SK-N-SH treated with all-trans-retinoic acid at 6 μM for 48 hours (cell line): ENCODE results near the gene FAM13B.
A peak's percentile ranks its signal among the peaks of the same experiment; 100 is the strongest.
"Not testable (repeated sequence)": the region's sequence is repeated elsewhere in the genome, so short reads cannot be mapped to it uniquely, and the experiment has no call there.

ENCODE experiments used
- ATAC-seq: fragments of 200-7000 bp; cut with Tn5 transposase; 3 replicates; pipeline ENCODE4 v1.9.1; 2020; ENCODE audit warnings: mild to moderate bottlenecking, moderate library complexity
- BACH2 ChIP-seq: fragments of 250-450 bp; sonication (Bioruptor Pico); IDR thresholded peaks from 2 replicates; pipeline ENCODE4 v1.9.0; 2021; ENCODE audit warnings: mild to moderate bottlenecking, borderline replicate concordance
- CREB5 ChIP-seq: fragments of 250-450 bp; sonication (Bioruptor Pico); IDR thresholded peaks from 2 replicates; pipeline ENCODE4 v1.5.1; 2020; ENCODE audit warnings: low read depth, mild to moderate bottlenecking, moderate library complexity
- CSDC2 ChIP-seq: fragments of 250-450 bp; sonication (Bioruptor Pico); IDR thresholded peaks from 2 replicates; pipeline ENCODE4 v1.5.0; 2020; ENCODE audit warnings: mild to moderate bottlenecking, moderate library complexity
- CSRNP3 ChIP-seq: fragments of 250-450 bp; sonication (Bioruptor Pico); IDR thresholded peaks from 2 replicates; pipeline ENCODE4 v1.5.1; 2021; ENCODE audit warnings: mild to moderate bottlenecking, moderate library complexity
- ESRRG ChIP-seq: fragments of 250-450 bp; sonication (Bioruptor Pico); IDR thresholded peaks from 2 replicates; pipeline ENCODE4 v1.6.1; 2021; ENCODE audit warnings: mild to moderate bottlenecking
- ISL1 ChIP-seq: fragments of 250-450 bp; sonication (Bioruptor Pico); IDR thresholded peaks from 2 replicates; pipeline ENCODE4 v2.1.2; 2022; ENCODE audit warnings: mild to moderate bottlenecking, moderate library complexity
- PPARA ChIP-seq: fragments of 250-450 bp; sonication (Bioruptor Pico); IDR thresholded peaks from 2 replicates; pipeline ENCODE4 v1.5.0; 2020; ENCODE audit warnings: mild to moderate bottlenecking, borderline replicate concordance
- SNAI2 ChIP-seq: fragments of 250-450 bp; sonication (Bioruptor Pico); IDR thresholded peaks from 2 replicates; pipeline ENCODE4 v1.5.0; 2020; ENCODE audit warnings: mild to moderate bottlenecking, moderate library complexity
- TOX ChIP-seq: fragments of 250-450 bp; sonication (Bioruptor Pico); IDR thresholded peaks from 2 replicates; pipeline ENCODE4 v1.8.0; 2021; ENCODE audit warnings: mild to moderate bottlenecking, moderate library complexity, borderline replicate concordance
- TSHZ2 ChIP-seq: fragments of 250-450 bp; sonication (Bioruptor Pico); IDR thresholded peaks from 2 replicates; pipeline ENCODE4 v1.5.0; 2020; ENCODE audit warnings: mild to moderate bottlenecking, moderate library complexity
- ZC3H10 ChIP-seq: fragments of 250-450 bp; sonication (Bioruptor Pico); IDR thresholded peaks from 2 replicates; pipeline ENCODE4 v1.5.1; 2021; ENCODE audit warnings: mild to moderate bottlenecking, moderate library complexity
- ZFP30 ChIP-seq: fragments of 450-650 bp; formaldehyde crosslinking; IDR thresholded peaks from 2 replicates; pipeline ENCODE4 v1.5.0; 2022; ENCODE audit warnings: mild to moderate bottlenecking, moderate library complexity
- ZNF565 ChIP-seq: fragments of 450-650 bp; formaldehyde crosslinking; conservative IDR thresholded peaks from 2 replicates; pipeline ENCODE4 v1.5.0; 2020; ENCODE audit warnings: low read depth, mild to moderate bottlenecking, moderate library complexity
- ZNF70 ChIP-seq: fragments of 450-650 bp; formaldehyde crosslinking; IDR thresholded peaks from 2 replicates; pipeline ENCODE4 v1.5.0; 2020; ENCODE audit warnings: mild to moderate bottlenecking, moderate library complexity
- TF ChIP-seq, protein P1 (sequence below): fragments of 250-450 bp; sonication (Bioruptor Pico); IDR thresholded peaks from 2 replicates; pipeline ENCODE4 v1.8.0; 2021; ENCODE audit warnings: low read depth, mild to moderate bottlenecking, moderate library complexity, borderline replicate concordance
- TF ChIP-seq, protein P2 (sequence below): fragments of 250-450 bp; sonication (Bioruptor Pico); IDR thresholded peaks from 2 replicates; pipeline ENCODE4 v1.8.0; 2020; ENCODE audit warnings: mild to moderate bottlenecking, moderate library complexity, borderline replicate concordance

Gene FAM13B

DNA sequence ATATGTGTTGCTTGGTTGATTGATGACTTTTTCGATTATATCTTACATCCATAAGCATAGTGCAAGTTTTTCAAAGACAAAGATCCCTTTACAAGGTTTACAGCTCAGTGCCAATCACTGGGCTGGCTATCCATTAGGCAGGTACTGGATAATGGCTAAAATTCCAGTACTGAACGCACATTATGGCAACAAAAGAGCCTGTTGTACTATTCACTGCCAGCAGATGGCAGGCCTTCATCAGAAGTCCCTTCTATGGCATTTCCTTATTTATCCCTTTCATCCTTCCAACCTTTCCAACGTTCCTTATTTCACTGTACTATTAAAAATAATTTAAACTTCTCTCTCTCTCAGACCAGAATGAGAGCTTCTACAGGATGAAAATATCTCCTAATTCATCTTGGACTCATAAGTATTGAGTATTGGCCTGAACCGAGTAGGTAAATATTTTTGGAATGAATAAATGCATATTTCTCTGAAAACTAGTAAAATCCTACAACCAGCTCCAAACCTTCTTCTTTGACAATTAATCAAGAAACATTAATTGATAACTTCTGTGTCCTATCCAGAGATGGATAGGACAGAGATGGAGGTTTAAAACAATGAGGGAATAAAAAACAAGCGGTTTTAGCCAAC lies 44.3 kb upstream of the FAM13B start:
- ATAC-seq: peak; percentile 93
- TF ChIP-seq ZNF70 (CRISPR knock-in tag) (no peak), ZFP30 (no peak), PPARA (CRISPR knock-in tag) (no peak), TSHZ2 (CRISPR knock-in tag) (no peak), CSDC2 (CRISPR knock-in tag) (no peak), TOX (CRISPR knock-in tag) (no peak), BACH2 (CRISPR knock-in tag) (no peak), SNAI2 (CRISPR knock-in tag) (no peak), ZC3H10 (CRISPR knock-in tag) (no peak), CSRNP3 (CRISPR knock-in tag) (no peak), ESRRG (CRISPR knock-in tag) (no peak)
- TF ChIP-seq, protein P1, sequence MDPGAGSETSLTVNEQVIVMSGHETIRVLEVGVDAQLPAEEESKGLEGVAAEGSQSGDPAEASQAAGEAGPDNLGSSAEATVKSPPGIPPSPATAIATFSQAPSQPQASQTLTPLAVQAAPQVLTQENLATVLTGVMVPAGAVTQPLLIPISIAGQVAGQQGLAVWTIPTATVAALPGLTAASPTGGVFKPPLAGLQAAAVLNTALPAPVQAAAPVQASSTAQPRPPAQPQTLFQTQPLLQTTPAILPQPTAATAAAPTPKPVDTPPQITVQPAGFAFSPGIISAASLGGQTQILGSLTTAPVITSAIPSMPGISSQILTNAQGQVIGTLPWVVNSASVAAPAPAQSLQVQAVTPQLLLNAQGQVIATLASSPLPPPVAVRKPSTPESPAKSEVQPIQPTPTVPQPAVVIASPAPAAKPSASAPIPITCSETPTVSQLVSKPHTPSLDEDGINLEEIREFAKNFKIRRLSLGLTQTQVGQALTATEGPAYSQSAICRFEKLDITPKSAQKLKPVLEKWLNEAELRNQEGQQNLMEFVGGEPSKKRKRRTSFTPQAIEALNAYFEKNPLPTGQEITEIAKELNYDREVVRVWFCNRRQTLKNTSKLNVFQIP (CRISPR knock-in tag): no peak
- TF ChIP-seq, protein P2, sequence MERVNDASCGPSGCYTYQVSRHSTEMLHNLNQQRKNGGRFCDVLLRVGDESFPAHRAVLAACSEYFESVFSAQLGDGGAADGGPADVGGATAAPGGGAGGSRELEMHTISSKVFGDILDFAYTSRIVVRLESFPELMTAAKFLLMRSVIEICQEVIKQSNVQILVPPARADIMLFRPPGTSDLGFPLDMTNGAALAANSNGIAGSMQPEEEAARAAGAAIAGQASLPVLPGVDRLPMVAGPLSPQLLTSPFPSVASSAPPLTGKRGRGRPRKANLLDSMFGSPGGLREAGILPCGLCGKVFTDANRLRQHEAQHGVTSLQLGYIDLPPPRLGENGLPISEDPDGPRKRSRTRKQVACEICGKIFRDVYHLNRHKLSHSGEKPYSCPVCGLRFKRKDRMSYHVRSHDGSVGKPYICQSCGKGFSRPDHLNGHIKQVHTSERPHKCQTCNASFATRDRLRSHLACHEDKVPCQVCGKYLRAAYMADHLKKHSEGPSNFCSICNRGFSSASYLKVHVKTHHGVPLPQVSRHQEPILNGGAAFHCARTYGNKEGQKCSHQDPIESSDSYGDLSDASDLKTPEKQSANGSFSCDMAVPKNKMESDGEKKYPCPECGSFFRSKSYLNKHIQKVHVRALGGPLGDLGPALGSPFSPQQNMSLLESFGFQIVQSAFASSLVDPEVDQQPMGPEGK (CRISPR knock-in tag): no peak

DNA sequence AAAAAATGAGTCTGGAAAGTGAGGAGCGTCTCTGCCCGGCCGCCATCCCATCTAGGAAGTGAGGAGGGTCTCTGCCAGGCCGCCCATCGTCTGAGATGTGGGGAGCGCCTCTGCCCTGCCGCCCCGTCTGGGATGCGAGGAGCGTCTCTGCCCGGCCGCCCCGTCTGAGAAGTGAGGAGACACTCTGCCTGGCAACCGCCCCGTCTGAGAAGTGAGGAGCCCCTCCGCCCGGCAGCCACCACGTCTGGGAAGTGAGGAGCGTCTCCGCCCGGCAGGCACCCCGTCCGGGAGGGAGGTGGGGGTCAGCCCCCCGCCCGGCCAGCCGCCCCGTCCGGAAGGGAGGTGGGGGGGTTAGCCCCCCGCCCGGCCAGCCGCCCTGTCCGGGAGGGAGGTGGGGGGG lies 37.1 kb upstream of the FAM13B start:
- not testable (repeated sequence) for ATAC-seq

GRCh38 chr5:138068742-138069600 lies 36.1 kb upstream of the FAM13B start:
- ATAC-seq: peak; percentile 99
- TF ChIP-seq ISL1 (CRISPR knock-in tag) (no peak), ESRRG (CRISPR knock-in tag) (no peak)

DNA sequence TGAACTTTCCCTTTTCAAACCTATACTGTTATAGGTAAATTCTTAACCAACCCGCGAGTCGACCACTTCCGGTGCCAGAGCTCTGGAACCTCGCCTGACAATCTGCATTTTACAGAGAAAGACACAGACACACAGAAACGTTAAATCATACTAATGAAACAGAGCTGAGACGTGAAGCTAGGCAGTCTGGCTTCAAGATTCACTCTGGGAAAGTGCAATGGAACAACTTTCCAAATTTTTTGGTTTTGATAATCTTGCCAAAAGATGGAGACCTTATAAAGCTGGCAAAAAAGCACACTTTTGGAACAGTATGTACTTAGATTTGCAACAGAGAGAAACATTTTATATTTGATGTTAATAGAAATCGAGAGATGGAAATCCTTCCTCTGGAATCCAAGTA lies 35.1 kb upstream of the FAM13B start:
- no peak for TF ChIP-seq CSRNP3 (CRISPR knock-in tag)
- TF ChIP-seq, protein P2 (CRISPR knock-in tag): no peak
- no peak for TF ChIP-seq CREB5 (CRISPR knock-in tag)
- TF ChIP-seq ZNF565 (CRISPR knock-in tag): no peak
- ATAC-seq: no peak
